ENCODE measurements around the gene EVPL. TPM values are rescaled to one million over a fixed set of nuclear protein-coding genes. Genes with fewer than 3 reads are reported as not detected.

EVPL gene
- total RNA-seq, 2 donors from 2014 or later: 23.0 to 29.1 TPM

DNA sequence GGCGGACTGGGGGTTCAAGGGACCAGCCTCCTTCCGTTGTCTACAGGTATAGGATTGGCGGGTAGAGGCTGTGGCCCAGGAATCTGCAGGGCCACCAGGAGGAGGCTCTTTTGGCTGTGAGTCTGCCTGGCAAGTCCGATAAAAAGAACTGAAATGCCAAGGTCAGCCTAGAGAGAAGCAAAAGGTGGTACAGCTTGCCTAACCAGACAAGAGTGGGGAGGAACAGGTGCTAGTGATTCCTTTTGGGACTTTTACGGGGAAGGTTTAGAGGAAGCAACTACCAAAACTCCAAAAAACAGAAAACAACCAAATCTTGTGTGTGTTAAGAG is 5.6 kb upstream of the EVPL start:
- Histone ChIP-seq H3K27ac (no peak overlapping the region), H3K27me3 (replicated peaks; ENCODE audit: insufficient read depth) (no peaks in the 10 kb centered on the region), H3K36me3 (no peaks in the 10 kb centered on the region), H3K4me3 (no peak overlapping the region), H3K4me1 (replicated peaks) (no peaks in the 10 kb centered on the region), H3K9me3 (no peaks in the 10 kb centered on the region)
- intact Hi-C loops (cut with DNase I): no loop called here
- TF ChIP-seq POLR2AphosphoS5 (IDR thresholded peaks at IDR 0.05): no peak
- 95% methylated on average over 5 of the region's 5 CpGs for WGBS
- DNase-seq (ENCODE audit: low spot score): no peak

DNA sequence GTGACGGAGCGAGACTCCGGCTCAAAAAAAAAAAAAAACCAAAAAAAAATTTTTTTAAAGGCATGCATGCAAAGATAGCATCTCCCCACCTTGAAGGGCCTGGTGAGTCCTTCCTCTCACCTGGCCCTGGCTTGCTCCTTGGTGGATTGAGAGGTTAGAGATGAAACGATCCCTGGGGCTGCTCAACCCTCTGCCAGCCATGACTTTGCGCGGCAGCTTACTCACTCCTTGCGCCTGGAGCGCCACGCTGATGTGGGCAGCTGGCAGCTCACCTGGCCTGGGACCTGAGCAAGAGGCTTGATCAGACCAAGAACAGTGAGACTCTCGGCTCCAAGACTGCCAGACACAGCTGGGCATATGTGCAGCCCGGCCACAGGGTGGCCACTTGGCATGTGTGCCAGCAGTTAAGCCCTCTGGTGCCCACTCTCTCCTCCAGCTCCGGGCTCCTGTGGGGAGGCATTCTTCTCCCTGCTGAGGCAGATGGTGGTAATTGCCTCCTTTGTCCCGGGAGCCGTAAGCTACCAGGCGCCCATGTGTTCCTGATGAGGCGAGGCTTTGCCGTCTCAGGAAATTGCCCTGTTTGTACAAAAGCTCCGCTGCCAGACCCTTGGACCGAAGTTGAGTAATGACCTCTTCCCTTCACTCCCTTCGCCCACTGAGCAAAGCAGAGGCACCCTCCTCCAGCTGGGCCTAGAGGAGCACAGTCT is 5.1 kb upstream of the EVPL start:
- no peak for DNase-seq (ENCODE audit: low spot score)
- no peaks in the 10 kb centered on the region for H3K4me1 ChIP-seq (replicated peaks)
- no peak for TF ChIP-seq POLR2AphosphoS5 (IDR thresholded peaks at IDR 0.05)
- TF ChIP-seq, protein P1, sequence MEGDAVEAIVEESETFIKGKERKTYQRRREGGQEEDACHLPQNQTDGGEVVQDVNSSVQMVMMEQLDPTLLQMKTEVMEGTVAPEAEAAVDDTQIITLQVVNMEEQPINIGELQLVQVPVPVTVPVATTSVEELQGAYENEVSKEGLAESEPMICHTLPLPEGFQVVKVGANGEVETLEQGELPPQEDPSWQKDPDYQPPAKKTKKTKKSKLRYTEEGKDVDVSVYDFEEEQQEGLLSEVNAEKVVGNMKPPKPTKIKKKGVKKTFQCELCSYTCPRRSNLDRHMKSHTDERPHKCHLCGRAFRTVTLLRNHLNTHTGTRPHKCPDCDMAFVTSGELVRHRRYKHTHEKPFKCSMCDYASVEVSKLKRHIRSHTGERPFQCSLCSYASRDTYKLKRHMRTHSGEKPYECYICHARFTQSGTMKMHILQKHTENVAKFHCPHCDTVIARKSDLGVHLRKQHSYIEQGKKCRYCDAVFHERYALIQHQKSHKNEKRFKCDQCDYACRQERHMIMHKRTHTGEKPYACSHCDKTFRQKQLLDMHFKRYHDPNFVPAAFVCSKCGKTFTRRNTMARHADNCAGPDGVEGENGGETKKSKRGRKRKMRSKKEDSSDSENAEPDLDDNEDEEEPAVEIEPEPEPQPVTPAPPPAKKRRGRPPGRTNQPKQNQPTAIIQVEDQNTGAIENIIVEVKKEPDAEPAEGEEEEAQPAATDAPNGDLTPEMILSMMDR (IDR thresholded peaks at IDR 0.05): no peak
- TF ChIP-seq POLR2A (IDR thresholded peaks at IDR 0.05): no peak
- no peak overlapping the region for H3K4me3 ChIP-seq
- WGBS: 86% methylated on average over 18 of the region's 20 CpGs
- H3K27ac ChIP-seq: no peak overlapping the region
- intact Hi-C loops (cut with DNase I): no loop called here
- no peaks in the 10 kb centered on the region for H3K36me3 ChIP-seq
- no peaks in the 10 kb centered on the region for H3K9me3 ChIP-seq
- no peaks in the 10 kb centered on the region for H3K27me3 ChIP-seq (replicated peaks; ENCODE audit: insufficient read depth)

DNA sequence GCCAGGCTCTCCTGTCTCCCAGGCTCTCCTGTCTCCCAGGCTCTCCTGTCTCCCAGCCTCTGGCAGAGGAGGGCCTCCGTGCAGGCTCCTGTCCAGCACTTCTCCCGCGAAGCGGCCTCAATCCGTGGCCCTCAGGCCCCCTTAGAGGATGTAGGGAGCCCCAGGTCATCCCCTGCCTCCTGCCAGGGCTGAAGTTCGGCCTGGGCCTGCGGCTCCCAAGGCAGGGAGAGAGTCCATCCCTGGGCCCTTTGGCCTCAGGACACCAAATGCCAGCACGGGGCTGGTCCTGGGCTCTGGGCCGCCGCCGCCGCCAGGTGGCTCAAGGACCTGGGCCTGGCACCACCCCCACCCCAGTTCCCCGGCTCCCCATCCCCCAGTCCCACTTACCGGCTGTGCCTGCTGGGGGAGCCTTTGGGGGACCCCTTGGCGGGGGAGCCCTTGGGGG is 370 bp downstream of the EVPL start:
- TF ChIP-seq, protein P1 (IDR thresholded peaks at IDR 0.05): peak in 2 of 4 experiments; percentile 37 to 41
- TF ChIP-seq POLR2AphosphoS5 (IDR thresholded peaks at IDR 0.05): no peak
- TF ChIP-seq POLR2A (IDR thresholded peaks at IDR 0.05): no peak
- intact Hi-C loops (cut with DNase I): no loop called here
- 76% methylated on average over 10 of the region's 15 CpGs for WGBS
- peak; percentile 42 for DNase-seq (ENCODE audit: low spot score)
- H3K4me1 ChIP-seq (replicated peaks): no peaks in the 10 kb centered on the region
- no peaks in the 10 kb centered on the region for H3K27me3 ChIP-seq (replicated peaks; ENCODE audit: insufficient read depth)
- H3K4me3 ChIP-seq: peak overlapping the region; percentile 26 to 37
- H3K36me3 ChIP-seq: no peaks in the 10 kb centered on the region
- peak overlapping the region; percentile 69 to 82 for H3K27ac ChIP-seq
- no peaks in the 10 kb centered on the region for H3K9me3 ChIP-seq

DNA sequence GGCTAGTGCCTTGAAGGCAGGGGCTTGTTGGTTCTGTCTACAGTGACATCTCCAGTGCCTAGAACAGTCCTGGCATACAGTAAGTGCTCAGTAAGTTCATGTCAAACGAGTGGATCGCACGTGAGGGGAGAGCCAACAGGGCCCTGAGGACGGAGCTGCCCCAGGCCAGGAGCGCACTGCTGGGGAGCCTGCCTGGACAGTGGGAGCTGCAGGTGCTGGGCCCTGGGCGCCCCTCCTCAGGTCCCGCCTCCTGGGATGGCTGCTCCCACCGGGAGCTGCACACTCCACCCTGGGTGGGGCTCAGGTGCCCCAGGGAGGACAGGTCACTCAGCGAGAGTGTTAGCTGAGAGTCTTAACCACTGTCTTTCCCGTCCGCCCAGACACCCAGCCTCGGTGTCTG is 1.8 kb downstream of the EVPL start:
- Histone ChIP-seq H3K36me3 (no peaks in the 10 kb centered on the region), H3K4me1 (replicated peaks) (no peaks in the 10 kb centered on the region), H3K4me3 (no peak overlapping the region), H3K9me3 (no peaks in the 10 kb centered on the region), H3K27me3 (replicated peaks; ENCODE audit: insufficient read depth) (no peaks in the 10 kb centered on the region), H3K27ac (no peak overlapping the region)
- DNase-seq (ENCODE audit: low spot score): no peak
- intact Hi-C loops (cut with DNase I): no loop called here
- 88% methylated on average over 12 of the region's 12 CpGs for WGBS
- TF ChIP-seq POLR2A (IDR thresholded peaks at IDR 0.05) (no peak), POLR2AphosphoS5 (IDR thresholded peaks at IDR 0.05) (no peak)
- TF ChIP-seq, protein P1 (IDR thresholded peaks at IDR 0.05): no peak

DNA sequence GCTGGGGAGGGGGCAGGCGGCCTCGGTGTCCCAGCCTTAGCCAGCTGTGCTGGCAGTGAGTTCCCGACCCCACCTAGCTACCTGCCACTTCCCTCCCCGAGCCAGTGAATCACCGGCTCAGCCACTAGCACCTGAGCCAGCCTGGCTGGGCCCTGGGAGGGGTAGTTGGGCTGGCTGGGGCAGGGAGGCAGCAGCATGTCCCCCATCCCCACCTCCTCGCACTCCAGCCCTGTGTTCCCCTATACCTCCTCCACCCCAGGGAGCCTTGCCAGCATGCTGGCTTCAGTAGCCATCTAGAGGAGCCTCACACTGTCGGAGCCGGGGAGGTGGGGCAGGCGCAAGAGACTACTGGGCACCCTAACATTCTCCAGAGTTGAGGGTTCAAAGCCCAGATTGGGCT is 2.8 kb downstream of the EVPL start:
- H3K4me1 ChIP-seq (replicated peaks): no peaks in the 10 kb centered on the region
- WGBS: 82% methylated on average over 8 of the region's 9 CpGs
- intact Hi-C loops (cut with DNase I): no loop called here
- H3K4me3 ChIP-seq: no peak overlapping the region
- TF ChIP-seq POLR2A (IDR thresholded peaks at IDR 0.05) (no peak), POLR2AphosphoS5 (IDR thresholded peaks at IDR 0.05) (no peak)
- TF ChIP-seq, protein P1 (IDR thresholded peaks at IDR 0.05): no peak
- no peaks in the 10 kb centered on the region for H3K9me3 ChIP-seq
- no peaks in the 10 kb centered on the region for H3K36me3 ChIP-seq
- H3K27ac ChIP-seq: no peak overlapping the region
- DNase-seq (ENCODE audit: low spot score): no peak
- no peaks in the 10 kb centered on the region for H3K27me3 ChIP-seq (replicated peaks; ENCODE audit: insufficient read depth)
